Measurements from ENCODE around the gene ODF2L.

The ODF2L gene

DNA sequence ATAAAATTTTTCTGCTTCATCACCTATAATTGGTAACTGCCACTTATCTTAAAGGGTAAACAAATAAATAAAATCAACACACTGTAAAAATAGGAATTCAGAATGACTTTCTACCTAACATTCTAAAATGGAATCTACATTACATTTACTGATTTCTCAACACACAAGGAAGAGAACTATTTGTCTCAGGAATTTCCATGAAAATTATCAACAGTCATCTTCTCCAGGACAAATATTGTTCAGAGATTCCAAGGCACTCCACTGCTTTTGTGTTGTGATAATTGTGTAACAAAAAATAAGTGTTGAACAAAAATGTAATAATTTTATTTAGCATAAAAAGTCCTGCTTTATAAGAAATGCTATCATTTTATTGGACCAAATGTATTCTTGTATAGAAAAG is 7.3 kb downstream of the ODF2L start:
- TF ChIP-seq, protein P1, sequence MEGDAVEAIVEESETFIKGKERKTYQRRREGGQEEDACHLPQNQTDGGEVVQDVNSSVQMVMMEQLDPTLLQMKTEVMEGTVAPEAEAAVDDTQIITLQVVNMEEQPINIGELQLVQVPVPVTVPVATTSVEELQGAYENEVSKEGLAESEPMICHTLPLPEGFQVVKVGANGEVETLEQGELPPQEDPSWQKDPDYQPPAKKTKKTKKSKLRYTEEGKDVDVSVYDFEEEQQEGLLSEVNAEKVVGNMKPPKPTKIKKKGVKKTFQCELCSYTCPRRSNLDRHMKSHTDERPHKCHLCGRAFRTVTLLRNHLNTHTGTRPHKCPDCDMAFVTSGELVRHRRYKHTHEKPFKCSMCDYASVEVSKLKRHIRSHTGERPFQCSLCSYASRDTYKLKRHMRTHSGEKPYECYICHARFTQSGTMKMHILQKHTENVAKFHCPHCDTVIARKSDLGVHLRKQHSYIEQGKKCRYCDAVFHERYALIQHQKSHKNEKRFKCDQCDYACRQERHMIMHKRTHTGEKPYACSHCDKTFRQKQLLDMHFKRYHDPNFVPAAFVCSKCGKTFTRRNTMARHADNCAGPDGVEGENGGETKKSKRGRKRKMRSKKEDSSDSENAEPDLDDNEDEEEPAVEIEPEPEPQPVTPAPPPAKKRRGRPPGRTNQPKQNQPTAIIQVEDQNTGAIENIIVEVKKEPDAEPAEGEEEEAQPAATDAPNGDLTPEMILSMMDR (IDR thresholded peaks at IDR 0.05; ENCODE audit: borderline replicate concordance, insufficient read depth, low read depth, low read length): no peak
- no peak overlapping the region for H3K4me3 ChIP-seq (ENCODE audit: low read depth, low read length)

DNA sequence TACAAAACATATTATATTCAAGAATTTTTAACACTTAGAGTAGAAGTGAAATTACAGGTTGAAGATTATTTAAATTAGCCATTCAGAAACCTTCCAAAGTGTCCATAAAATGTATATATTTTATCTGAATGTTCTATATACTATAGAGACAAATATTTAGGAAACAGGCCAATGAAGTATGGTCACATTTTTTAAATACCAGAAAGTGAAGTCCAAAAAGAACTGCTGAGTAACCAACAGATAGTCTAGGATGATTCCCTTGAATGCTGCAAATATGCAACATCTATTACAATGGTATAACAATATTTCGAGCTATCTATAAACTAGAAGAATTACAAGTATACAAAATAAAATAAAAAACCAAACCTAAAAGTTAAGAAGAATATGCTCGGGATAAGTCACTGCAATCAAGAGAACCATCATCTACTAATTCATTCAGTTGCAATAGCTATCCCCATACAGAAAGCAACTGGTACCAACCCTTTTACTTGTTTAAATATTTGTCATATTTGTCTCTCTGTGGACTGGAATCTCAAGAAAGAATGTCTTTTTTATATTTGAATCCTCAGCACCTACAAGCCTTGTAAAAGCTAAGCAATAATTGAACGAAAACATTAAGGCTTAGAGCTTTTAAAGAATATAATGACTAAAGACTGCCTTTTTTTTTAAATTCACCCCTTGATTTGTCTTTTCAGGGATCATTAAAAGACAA is 8.1 kb downstream of the ODF2L start:
- no peak overlapping the region for H3K4me3 ChIP-seq (ENCODE audit: low read depth, low read length)
- TF ChIP-seq, protein P1 (IDR thresholded peaks at IDR 0.05; ENCODE audit: borderline replicate concordance, insufficient read depth, low read depth, low read length): no peak

DNA sequence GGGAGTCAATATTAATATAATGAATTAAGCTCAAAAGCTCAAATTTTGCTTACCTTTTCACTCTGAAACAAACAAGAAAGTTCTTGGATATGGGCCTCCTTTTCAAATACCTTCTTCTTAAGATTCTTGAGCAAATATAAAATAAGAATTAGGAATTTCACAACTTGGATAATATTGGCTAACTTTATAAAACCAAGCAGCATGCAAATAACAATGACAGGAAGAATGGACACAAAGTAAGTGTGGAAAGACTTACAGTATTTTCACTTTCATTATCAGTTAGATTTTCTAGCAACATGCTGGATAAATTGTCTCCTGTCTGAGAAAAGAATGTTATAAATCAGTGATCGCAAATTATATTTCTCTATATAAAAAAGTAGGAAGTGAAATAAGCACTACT is 13.2 kb downstream of the ODF2L start:
- TF ChIP-seq, protein P1 (IDR thresholded peaks at IDR 0.05; ENCODE audit: borderline replicate concordance, insufficient read depth, low read depth, low read length): no peak
- no peak overlapping the region for H3K4me3 ChIP-seq (ENCODE audit: low read depth, low read length)

DNA sequence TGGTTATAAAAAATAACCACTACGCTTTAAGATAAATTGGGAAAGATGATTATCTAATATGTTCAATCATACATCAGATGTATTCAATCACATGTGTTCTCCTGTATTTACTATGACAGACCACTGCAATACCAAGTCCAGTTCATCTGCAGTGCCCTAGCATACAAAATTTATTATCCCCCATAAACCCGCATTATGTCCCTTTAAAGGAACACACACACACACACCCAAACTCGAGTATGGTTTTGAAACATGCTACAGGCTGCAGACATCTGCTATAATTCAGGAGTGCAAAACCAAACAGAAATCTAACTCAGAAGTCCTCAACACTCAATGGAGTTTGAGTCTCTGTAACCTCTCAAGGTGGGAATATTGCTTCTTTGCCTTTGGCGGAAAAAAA is 14.9 kb downstream of the ODF2L start:
- no peak overlapping the region for H3K4me3 ChIP-seq (ENCODE audit: low read depth, low read length)
- TF ChIP-seq, protein P1 (IDR thresholded peaks at IDR 0.05; ENCODE audit: borderline replicate concordance, insufficient read depth, low read depth, low read length): no peak

DNA sequence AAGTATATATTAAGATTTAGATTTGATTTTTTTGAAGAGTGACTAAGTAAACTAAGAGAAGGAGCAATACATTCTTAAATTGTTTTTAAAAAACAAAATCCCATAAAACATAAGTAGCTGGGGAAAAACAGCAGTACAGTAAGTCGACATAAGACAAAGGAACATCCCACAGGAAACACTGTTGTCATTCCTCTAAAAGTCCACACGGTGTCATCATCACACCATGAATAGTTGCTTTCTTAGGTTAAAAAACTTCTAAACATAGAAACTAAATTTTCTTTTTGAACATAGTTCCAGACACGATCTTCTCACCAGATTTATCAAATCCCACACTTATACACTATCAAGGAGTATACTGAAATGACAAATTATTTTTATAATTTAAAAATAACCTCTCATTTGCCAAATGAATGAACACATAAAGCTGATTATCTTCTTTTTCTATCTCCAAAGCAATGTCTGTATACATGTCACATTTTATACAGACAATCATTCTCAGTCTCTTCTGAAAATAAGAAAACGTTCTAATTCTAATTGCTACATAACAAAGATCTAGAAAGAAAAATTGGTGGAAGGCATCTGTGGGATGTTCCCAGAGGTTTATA is 15.8 kb downstream of the ODF2L start:
- TF ChIP-seq, protein P1 (IDR thresholded peaks at IDR 0.05; ENCODE audit: borderline replicate concordance, insufficient read depth, low read depth, low read length): peak; percentile 51; the same call in 1 of the 2 replicates
- H3K4me3 ChIP-seq (ENCODE audit: low read depth, low read length): no peak overlapping the region

DNA sequence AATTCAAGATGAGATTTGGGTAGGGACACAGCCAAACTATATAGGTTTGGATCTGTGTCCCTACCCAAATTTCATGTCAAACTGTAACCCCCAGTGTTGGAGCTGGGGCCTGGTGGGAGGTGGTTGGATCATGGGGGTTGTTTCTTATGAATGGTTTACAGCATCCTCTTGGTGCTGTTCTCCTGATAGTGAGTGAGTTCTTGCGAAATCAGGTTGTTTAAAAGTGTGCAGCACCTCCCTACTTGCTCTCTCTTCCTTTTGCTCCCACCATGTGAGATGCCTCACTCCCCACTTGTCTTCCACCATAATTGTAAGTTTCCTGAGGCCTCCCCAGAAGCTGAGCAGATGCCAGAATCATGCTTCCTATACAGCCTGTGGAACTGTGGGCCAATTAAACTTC is 17.3 kb downstream of the ODF2L start:
- no peak overlapping the region for H3K4me3 ChIP-seq (ENCODE audit: low read depth, low read length)
- TF ChIP-seq, protein P1 (IDR thresholded peaks at IDR 0.05; ENCODE audit: borderline replicate concordance, insufficient read depth, low read depth, low read length): no peak

DNA sequence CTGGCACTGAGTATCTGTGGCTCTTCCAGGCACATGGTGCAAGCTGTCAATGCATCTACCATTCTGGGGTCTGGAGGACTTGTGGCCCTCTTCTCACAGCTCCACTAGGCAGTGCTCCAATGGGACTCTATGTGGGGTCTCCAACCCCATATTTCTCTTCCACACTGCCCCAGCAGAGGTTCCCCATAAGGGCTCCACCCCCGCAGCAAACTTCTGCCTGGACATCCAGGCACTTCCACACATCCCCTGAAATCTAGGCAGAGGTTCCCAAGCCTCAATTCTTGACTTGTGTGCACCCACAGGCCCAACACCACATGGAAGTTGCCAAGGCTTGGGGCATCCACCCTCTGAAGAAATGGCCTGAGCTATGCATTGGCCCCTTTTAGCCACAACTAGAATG is 18.8 kb downstream of the ODF2L start:
- no peak overlapping the region for H3K4me3 ChIP-seq (ENCODE audit: low read depth, low read length)
- TF ChIP-seq, protein P1 (IDR thresholded peaks at IDR 0.05; ENCODE audit: borderline replicate concordance, insufficient read depth, low read depth, low read length): no peak
